SH-SY5Y (cell line): ENCODE results near the gene TTC14.

Experiments used
- GATA2 ChIP-seq: IDR thresholded peaks from 2 replicates; pipeline ENCODE4 v1.6.1; 2011; ENCODE audit warnings: mild to moderate bottlenecking, low read depth, low read length
- GATA3 ChIP-seq: IDR thresholded peaks from 2 replicates; pipeline ENCODE4 v1.6.1; 2011; ENCODE audit warnings: low read depth, mild to moderate bottlenecking, low read length, moderate library complexity

GRCh38 chr3:180640987-180641386 is 39.0 kb downstream of the TTC14 start:
- TF ChIP-seq GATA2 (no peak), GATA3 (no peak)
